Fibroblast of lung (primary cell): ENCODE results near the gene NEUROG2. TPM values are rescaled to one million over a fixed set of nuclear protein-coding genes. Genes with fewer than 3 reads are reported as not detected.
"Not testable (repeated sequence)": the region's sequence is repeated elsewhere in the genome, so short reads cannot be mapped to it uniquely, and the experiment has no call there.

Experiments used
- DNase-seq, 2 donors: peaks; one replicate each; pipeline versions ENCODE4 v3.0.0 to v3.0.0-alpha.2; 2010; ENCODE audit warnings: low read depth in 2 of 2
- H2AFZ ChIP-seq: 2 replicates; pipeline ENCODE4 v1.5.1; 2012; ENCODE audit warnings: low read length, control low read depth, inconsistent platforms
- H3K27ac ChIP-seq: 2 replicates; pipeline ENCODE4 v1.5.1; 2011; ENCODE audit warnings: low read length, control low read depth; ENCODE audit not compliant: insufficient read depth
- H3K27me3 ChIP-seq: 2 replicates; pipeline ENCODE4 v1.5.1; 2011; ENCODE audit warnings: mild to moderate bottlenecking, low read length; ENCODE audit not compliant: control insufficient read depth, insufficient read depth
- H3K36me3 ChIP-seq: 2 replicates; pipeline ENCODE4 v1.5.1; 2011; ENCODE audit warnings: low read length; ENCODE audit not compliant: control insufficient read depth, insufficient read depth
- H3K4me1 ChIP-seq: 2 replicates; pipeline ENCODE4 v1.5.1; 2011; ENCODE audit warnings: low read length; ENCODE audit not compliant: control insufficient read depth, insufficient read depth; ENCODE audit errors: extremely low read depth
- H3K4me2 ChIP-seq: 2 replicates; pipeline ENCODE4 v1.5.1; 2011; ENCODE audit warnings: low read length, control low read depth; ENCODE audit not compliant: insufficient read depth; ENCODE audit errors: extremely low read depth
- H3K4me3 ChIP-seq, 4 experiments: fragments of 200-600 bp in 1 of 4; sonication (generic) in 1 of 4; replicated peaks in 1 of 4; 2 replicates each; pipeline ENCODE4 v1.5.1; 2011 to 2016; ENCODE audit warnings: low read length in 4 of 4, low read depth in 3 of 4, mild to moderate bottlenecking in 3 of 4, control low read depth in 2 of 4, inconsistent platforms in 1 of 4, mixed read lengths in 1 of 4; ENCODE audit not compliant: insufficient read depth in 1 of 4; ENCODE audit errors: control extremely low read depth in 1 of 4
- H3K79me2 ChIP-seq: 2 replicates; pipeline ENCODE4 v1.5.1; 2012; ENCODE audit warnings: mild to moderate bottlenecking, low read length, inconsistent platforms; ENCODE audit not compliant: control insufficient read depth, insufficient read depth
- H3K9ac ChIP-seq: 2 replicates; pipeline ENCODE4 v1.5.1; 2011; ENCODE audit warnings: mild to moderate bottlenecking, low read length, control low read depth; ENCODE audit not compliant: insufficient read depth
- H3K9me3 ChIP-seq: 2 replicates; pipeline ENCODE4 v1.5.1; 2012; ENCODE audit warnings: low read depth, low read length; ENCODE audit not compliant: control insufficient read depth, insufficient read depth
- H4K20me1 ChIP-seq: 2 replicates; pipeline ENCODE4 v1.5.1; 2011; ENCODE audit warnings: low read length; ENCODE audit not compliant: control insufficient read depth, insufficient read depth; ENCODE audit errors: extremely low read depth
- EZH2 ChIP-seq: IDR thresholded peaks from 2 replicates; pipeline ENCODE4 v1.5.1; 2012; ENCODE audit warnings: low read length, control low read depth, mild to moderate bottlenecking; ENCODE audit errors: missing control alignments
- polyA plus RNA-seq, 2 donors: library from polyadenylated mRNA; depleted of rRNA in 1 of 2; stranded (reverse) in 1 of 2; unstranded in 1 of 2; fragments of >200 nt; gene quantifications; 2 replicates each; pipeline ENCODE4 v1.2.1, GENCODE V29; 2011 to 2012; ENCODE audit warnings: missing spikeins in 1 of 2
- total RNA-seq: library from RNA; depleted of rRNA; stranded (reverse); fragments of >200 nt; gene quantifications from 2 replicates; pipeline ENCODE4 v1.2.1, GENCODE V29; 2014
- TF ChIP-seq, protein P1 (sequence below), 2 donors: IDR thresholded peaks in 1 of 2; conservative IDR thresholded peaks in 1 of 2; 1 replicate in 1 of 2; 2 replicates in 1 of 2; pipeline ENCODE4 v1.5.1; 2011 to 2012; ENCODE audit warnings: low read length in 2 of 2, control low read depth in 1 of 2, inconsistent platforms in 1 of 2, low read depth in 1 of 2, mild to moderate bottlenecking in 1 of 2

The NEUROG2 gene
- total and polyA plus RNA-seq, 2 donors (not counting 1 experiment from before 2014, with no cell fraction given) = not detected

GRCh38 chr4:112502871-112503270, 13.1 kb downstream of the NEUROG2 start:
- Histone ChIP-seq H3K9ac (no peak overlapping the region), H3K36me3 (no peaks in the 10 kb centered on the region), H3K4me2 (no peak overlapping the region), H3K79me2 (no peaks in the 10 kb centered on the region), H3K4me3 (no peak overlapping the region), H3K9me3 (no peaks in the 10 kb centered on the region), H2AFZ (no peak overlapping the region), H3K27me3 (peaks cover 6% of the 10 kb centered on the region), H4K20me1 (no peaks in the 10 kb centered on the region), H3K4me1 (no peaks in the 10 kb centered on the region), H3K27ac (no peak overlapping the region)
- TF ChIP-seq, protein P1, sequence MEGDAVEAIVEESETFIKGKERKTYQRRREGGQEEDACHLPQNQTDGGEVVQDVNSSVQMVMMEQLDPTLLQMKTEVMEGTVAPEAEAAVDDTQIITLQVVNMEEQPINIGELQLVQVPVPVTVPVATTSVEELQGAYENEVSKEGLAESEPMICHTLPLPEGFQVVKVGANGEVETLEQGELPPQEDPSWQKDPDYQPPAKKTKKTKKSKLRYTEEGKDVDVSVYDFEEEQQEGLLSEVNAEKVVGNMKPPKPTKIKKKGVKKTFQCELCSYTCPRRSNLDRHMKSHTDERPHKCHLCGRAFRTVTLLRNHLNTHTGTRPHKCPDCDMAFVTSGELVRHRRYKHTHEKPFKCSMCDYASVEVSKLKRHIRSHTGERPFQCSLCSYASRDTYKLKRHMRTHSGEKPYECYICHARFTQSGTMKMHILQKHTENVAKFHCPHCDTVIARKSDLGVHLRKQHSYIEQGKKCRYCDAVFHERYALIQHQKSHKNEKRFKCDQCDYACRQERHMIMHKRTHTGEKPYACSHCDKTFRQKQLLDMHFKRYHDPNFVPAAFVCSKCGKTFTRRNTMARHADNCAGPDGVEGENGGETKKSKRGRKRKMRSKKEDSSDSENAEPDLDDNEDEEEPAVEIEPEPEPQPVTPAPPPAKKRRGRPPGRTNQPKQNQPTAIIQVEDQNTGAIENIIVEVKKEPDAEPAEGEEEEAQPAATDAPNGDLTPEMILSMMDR (conservative IDR thresholded peaks at IDR 0.05 in 1 of 2, IDR thresholded peaks at IDR 0.05 in 1 of 2; ENCODE audit: low read depth in 1 of 2, low read length in 2 of 2) = no peak
- peak; percentile 28 for TF ChIP-seq EZH2
- DNase-seq = no peak

GRCh38 chr4:112492321-112492720, 23.7 kb downstream of the NEUROG2 start:
- Histone ChIP-seq H3K36me3 (no peaks in the 10 kb centered on the region), H2AFZ (no peak overlapping the region), H3K4me3 (no peak overlapping the region), H3K27me3 (no peaks in the 10 kb centered on the region), H3K27ac (no peak overlapping the region), H3K9ac (no peak overlapping the region), H3K4me2 (no peak overlapping the region), H3K4me1 (no peaks in the 10 kb centered on the region), H4K20me1 (no peaks in the 10 kb centered on the region), H3K79me2 (no peaks in the 10 kb centered on the region), H3K9me3 (no peaks in the 10 kb centered on the region)
- DNase-seq = peak in 1 of 2 donors; percentile 27
- TF ChIP-seq EZH2 = no peak

- H3K4me3 ChIP-seq, H4K20me1 ChIP-seq, H3K27me3 ChIP-seq, H2AFZ ChIP-seq, H3K9ac ChIP-seq, DNase-seq, H3K4me2 ChIP-seq, H3K79me2 ChIP-seq, H3K4me1 ChIP-seq, H3K36me3 ChIP-seq, H3K27ac ChIP-seq, H3K9me3 ChIP-seq: not testable (repeated sequence)
These were observed 25.2 kb downstream of the NEUROG2 start for GRCh38 chr4:112490808-112491207.

DNA sequence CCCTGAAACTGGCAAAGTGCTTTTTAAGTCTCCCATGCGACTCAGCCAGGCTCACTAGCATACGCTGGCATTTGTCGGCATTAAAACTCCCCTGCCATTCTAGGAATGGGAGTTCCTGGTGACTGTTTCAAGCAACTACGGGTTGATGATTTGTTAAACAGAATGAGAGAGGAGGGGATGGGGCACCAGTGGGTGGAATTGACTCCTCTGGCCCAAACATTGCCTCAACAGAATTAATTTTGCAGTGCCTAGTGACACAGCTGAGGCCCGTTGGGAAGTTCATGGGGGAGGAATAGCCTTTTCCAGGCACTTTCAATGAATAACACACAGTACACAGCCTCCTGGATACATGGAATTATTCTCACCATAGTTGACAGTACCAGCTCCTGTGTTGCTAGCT, 30.1 kb downstream of the NEUROG2 start:
- TF ChIP-seq EZH2 = no peak
- TF ChIP-seq, protein P1 (conservative IDR thresholded peaks at IDR 0.05 in 1 of 2, IDR thresholded peaks at IDR 0.05 in 1 of 2; ENCODE audit: low read depth in 1 of 2, low read length in 2 of 2) = no peak
- DNase-seq = no peak

More for the DNA sequence above, 30.1 kb downstream of the NEUROG2 start:
- no peak overlapping the region for H2AFZ ChIP-seq
- no peaks in the 10 kb centered on the region for H4K20me1 ChIP-seq
- H3K4me2 ChIP-seq = no peak overlapping the region
- H3K27me3 ChIP-seq = no peaks in the 10 kb centered on the region
- no peaks in the 10 kb centered on the region for H3K9me3 ChIP-seq
- H3K4me3 ChIP-seq = no peak overlapping the region
- no peaks in the 10 kb centered on the region for H3K4me1 ChIP-seq
- no peak overlapping the region for H3K27ac ChIP-seq
- H3K36me3 ChIP-seq = no peaks in the 10 kb centered on the region
- no peak overlapping the region for H3K9ac ChIP-seq
- no peaks in the 10 kb centered on the region for H3K79me2 ChIP-seq
